H9 (cell line): ENCODE measurements around the gene ALMS1. TPM values are rescaled to one million over a fixed set of nuclear protein-coding genes. Genes with fewer than 3 reads are reported as not detected.

ENCODE experiments used
- DNase-seq: peaks from one replicate; pipeline ENCODE4 v3.0.0-alpha.2; 2017
- H2AFZ ChIP-seq: one replicate; pipeline ENCODE4 v1.6.1; 2013; ENCODE audit warnings: mild to moderate bottlenecking, low read length, control low read depth, moderate library complexity
- H2AK5ac ChIP-seq: 2 replicates; pipeline ENCODE4 v1.6.1; 2013; ENCODE audit warnings: low read length, control low read depth, mixed read lengths; ENCODE audit not compliant: insufficient read length
- H2BK120ac ChIP-seq: one replicate; pipeline ENCODE4 v1.6.1; 2013; ENCODE audit warnings: low read depth, mild to moderate bottlenecking, low read length, control low read depth, inconsistent platforms; ENCODE audit not compliant: poor library complexity, severe bottlenecking
- H2BK12ac ChIP-seq: 2 replicates; pipeline ENCODE4 v1.6.1; 2013; ENCODE audit warnings: low read length, control low read depth, mixed read lengths, low read depth; ENCODE audit not compliant: insufficient read length
- H2BK15ac ChIP-seq: 2 replicates; pipeline ENCODE4 v1.6.1; 2013; ENCODE audit warnings: low read depth, low read length, control low read depth
- H2BK20ac ChIP-seq: one replicate; pipeline ENCODE4 v1.6.1; 2013; ENCODE audit warnings: low read depth, mild to moderate bottlenecking, low read length, control low read depth, inconsistent platforms; ENCODE audit not compliant: poor library complexity, severe bottlenecking
- H2BK5ac ChIP-seq: 2 replicates; pipeline ENCODE4 v1.6.1; 2013; ENCODE audit warnings: low read length, control low read depth, mixed read lengths; ENCODE audit not compliant: insufficient read length
- H3K14ac ChIP-seq: 2 replicates; pipeline ENCODE4 v1.6.1; 2013; ENCODE audit warnings: low read length, control low read depth; ENCODE audit not compliant: insufficient read depth
- H3K18ac ChIP-seq: 2 replicates; pipeline ENCODE4 v1.6.1; 2013; ENCODE audit warnings: low read depth, mild to moderate bottlenecking, mixed read lengths, low read length, control low read depth; ENCODE audit not compliant: insufficient read length
- H3K23ac ChIP-seq: 2 replicates; pipeline ENCODE4 v1.6.1; 2013; ENCODE audit warnings: low read length, control low read depth, mixed read lengths, low read depth; ENCODE audit not compliant: insufficient read length
- H3K23me2 ChIP-seq: 2 replicates; pipeline ENCODE4 v1.6.1; 2013; ENCODE audit warnings: low read depth, mild to moderate bottlenecking, mixed read lengths, low read length, control low read depth; ENCODE audit not compliant: insufficient read length, poor library complexity, severe bottlenecking
- H3K27ac ChIP-seq: 2 replicates; pipeline ENCODE4 v1.5.1; 2013; ENCODE audit warnings: low read length, control low read depth, mixed read lengths, low read depth; ENCODE audit not compliant: insufficient read length
- H3K27me3 ChIP-seq: 2 replicates; pipeline ENCODE4 v1.6.1; 2013; ENCODE audit warnings: low read length, control low read depth, inconsistent platforms; ENCODE audit not compliant: insufficient read depth
- H3K4ac ChIP-seq: 2 replicates; pipeline ENCODE4 v1.6.1; 2013; ENCODE audit warnings: low read depth, mild to moderate bottlenecking, control low read depth, inconsistent platforms, low read length, moderate library complexity
- H3K4me1 ChIP-seq: 2 replicates; pipeline ENCODE4 v1.6.1; 2013; ENCODE audit warnings: low read length, control low read depth, inconsistent platforms; ENCODE audit not compliant: insufficient read depth
- H3K4me2 ChIP-seq: 2 replicates; pipeline ENCODE4 v1.6.1; 2013; ENCODE audit warnings: low read length, control low read depth, mixed read lengths; ENCODE audit not compliant: insufficient read length, insufficient read depth
- H3K56ac ChIP-seq: 2 replicates; pipeline ENCODE4 v1.6.1; 2013; ENCODE audit warnings: low read depth, mild to moderate bottlenecking, mixed read lengths, low read length, control low read depth; ENCODE audit not compliant: insufficient read length
- H3K79me1 ChIP-seq: 2 replicates; pipeline ENCODE4 v1.6.1; 2013; ENCODE audit warnings: low read depth, mild to moderate bottlenecking, moderate library complexity, low read length, control low read depth, inconsistent platforms; ENCODE audit not compliant: insufficient read depth, poor library complexity, severe bottlenecking
- H3K79me2 ChIP-seq: 2 replicates; pipeline ENCODE4 v1.6.1; 2013; ENCODE audit warnings: low read length, control low read depth, inconsistent platforms; ENCODE audit not compliant: insufficient read depth
- H3K9ac ChIP-seq: 2 replicates; pipeline ENCODE4 v1.6.1; 2013; ENCODE audit warnings: low read length, control low read depth, mixed read lengths; ENCODE audit not compliant: insufficient read length; ENCODE audit errors: extremely low read depth
- H3K9me3 ChIP-seq: one replicate; pipeline ENCODE4 v1.6.1; 2013; ENCODE audit warnings: low read depth, low read length, inconsistent platforms; ENCODE audit not compliant: control insufficient read depth
- H3T11ph ChIP-seq: one replicate; pipeline ENCODE4 v1.6.1; 2013; ENCODE audit warnings: mild to moderate bottlenecking, low read length, control low read depth, inconsistent platforms
- H4K20me1 ChIP-seq: one replicate; pipeline ENCODE4 v1.6.1; 2013; ENCODE audit not compliant: control insufficient read depth, insufficient read length, insufficient read depth
- H4K5ac ChIP-seq: 2 replicates; pipeline ENCODE4 v1.6.1; 2013; ENCODE audit warnings: low read depth, mild to moderate bottlenecking, mixed read lengths, low read length, control low read depth; ENCODE audit not compliant: insufficient read length
- H4K8ac ChIP-seq: replicated peaks from 2 replicates; pipeline ENCODE4 v1.6.1; 2013; ENCODE audit warnings: low read length, control low read depth, mixed read lengths, low read depth; ENCODE audit not compliant: insufficient read length
- H4K91ac ChIP-seq: 2 replicates; pipeline ENCODE4 v1.6.1; 2013; ENCODE audit warnings: low read depth, mild to moderate bottlenecking, moderate library complexity, mixed read lengths, low read length, control low read depth; ENCODE audit not compliant: insufficient read length
- H3K27ac Mint-ChIP-seq, 3 experiments: 2 replicates in 2 of 3; 3 replicates in 1 of 3; pipeline ENCODE4 v1.8.0; 2020 to 2021; ENCODE audit warnings: mixed read lengths in 3 of 3, mild to moderate bottlenecking in 1 of 3, moderate library complexity in 1 of 3
- H3K27me3 Mint-ChIP-seq: 2 replicates; pipeline ENCODE4 v1.8.0; 2021; ENCODE audit warnings: low read depth, mild to moderate bottlenecking, moderate library complexity, mixed read lengths
- H3K36me3 Mint-ChIP-seq, 3 experiments: 2 replicates in 2 of 3; 3 replicates in 1 of 3; pipeline ENCODE4 v1.8.0; 2020 to 2021; ENCODE audit warnings: low read depth in 3 of 3, mixed read lengths in 3 of 3; ENCODE audit not compliant: insufficient read depth in 1 of 3
- H3K4me1 Mint-ChIP-seq, 2 experiments: 2 replicates each; pipeline ENCODE4 v1.8.0; 2020; ENCODE audit warnings: mixed read lengths in 2 of 2
- H3K4me3 Mint-ChIP-seq, 2 experiments: 2 replicates in 1 of 2; 3 replicates in 1 of 2; pipeline ENCODE4 v1.8.0; 2020 to 2021; ENCODE audit warnings: mild to moderate bottlenecking in 2 of 2, mixed read lengths in 2 of 2, moderate library complexity in 1 of 2
- H3K9me3 Mint-ChIP-seq, 2 experiments: 2 replicates in 1 of 2; 3 replicates in 1 of 2; pipeline ENCODE4 v1.8.0; 2020; ENCODE audit warnings: mild to moderate bottlenecking in 2 of 2, mixed read lengths in 2 of 2, moderate library complexity in 1 of 2
- WGBS: extraction: QIAGEN DNeasy Blood & Tissue Kit; methylation state at CpG from one replicate; pipeline ENCODE4 v1.1.7; 2013; ENCODE audit warnings: missing lambda C conversion rate, low lambda C conversion rate, mixed read lengths; ENCODE audit not compliant: insufficient read length; ENCODE audit errors: extremely low coverage; 5-methylcytosine and 5-hydroxymethylcytosine counted together
- total RNA-seq: library from RNA; stranded (reverse); gene quantifications from 2 replicates; pipeline ENCODE4 v1.2.1, GENCODE V29; 2021
- TF ChIP-seq, protein P1 (sequence below): fragments of 200-600 bp; sonication (generic); conservative IDR thresholded peaks from 3 replicates; pipeline ENCODE4 v1.8.0; 2021; ENCODE audit warnings: antibody characterized with exemption, mild to moderate bottlenecking

The ALMS1 gene
- total RNA-seq, 1 experiment from 2014 or later: 36.2 TPM

DNA sequence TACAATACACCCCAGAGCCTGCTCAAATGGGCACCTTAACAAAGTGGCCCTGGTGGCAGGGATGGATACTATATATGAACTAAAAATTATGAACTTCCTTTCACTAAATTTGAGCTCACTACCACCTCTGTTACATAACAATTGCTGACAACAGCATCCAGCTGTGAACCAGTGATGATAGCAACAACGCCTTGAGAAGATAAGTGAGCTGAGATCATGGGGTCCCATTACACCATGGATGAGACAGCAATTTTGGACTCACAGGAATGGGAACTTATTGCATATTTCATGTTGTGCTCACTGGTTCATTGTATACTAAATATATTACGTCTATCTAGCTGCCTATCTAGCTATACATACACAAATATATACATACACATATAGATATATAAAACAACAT is 16.9 kb upstream of the ALMS1 start:
- no peaks in the 10 kb centered on the region for H4K20me1 ChIP-seq
- WGBS: no CpG with 5 or more reads among the region's 2 CpGs
- no peak overlapping the region for H3K27ac Mint-ChIP-seq
- H3K4ac ChIP-seq: no peak overlapping the region
- H3K23ac ChIP-seq: no peak overlapping the region
- no peak overlapping the region for H3K4me3 Mint-ChIP-seq
- no peaks in the 10 kb centered on the region for H3K79me1 ChIP-seq
- H3T11ph ChIP-seq: no peak overlapping the region
- H3K23me2 ChIP-seq: no peaks in the 10 kb centered on the region
- H3K18ac ChIP-seq: no peak overlapping the region
- DNase-seq: no peak
- H3K14ac ChIP-seq: no peak overlapping the region
- H4K8ac ChIP-seq: no peak overlapping the region
- no peak overlapping the region for H2BK120ac ChIP-seq
- H4K5ac ChIP-seq: no peak overlapping the region
- no peak overlapping the region for H2BK20ac ChIP-seq
- no peak overlapping the region for H3K4me2 ChIP-seq
- no peak overlapping the region for H2AK5ac ChIP-seq
- H3K27me3 ChIP-seq: no peaks in the 10 kb centered on the region; the same call in 1 of the 2 replicates
- H2AFZ ChIP-seq: no peak overlapping the region
- H3K79me2 ChIP-seq: no peaks in the 10 kb centered on the region
- no peaks in the 10 kb centered on the region for H3K4me1 ChIP-seq
- TF ChIP-seq, protein P1, sequence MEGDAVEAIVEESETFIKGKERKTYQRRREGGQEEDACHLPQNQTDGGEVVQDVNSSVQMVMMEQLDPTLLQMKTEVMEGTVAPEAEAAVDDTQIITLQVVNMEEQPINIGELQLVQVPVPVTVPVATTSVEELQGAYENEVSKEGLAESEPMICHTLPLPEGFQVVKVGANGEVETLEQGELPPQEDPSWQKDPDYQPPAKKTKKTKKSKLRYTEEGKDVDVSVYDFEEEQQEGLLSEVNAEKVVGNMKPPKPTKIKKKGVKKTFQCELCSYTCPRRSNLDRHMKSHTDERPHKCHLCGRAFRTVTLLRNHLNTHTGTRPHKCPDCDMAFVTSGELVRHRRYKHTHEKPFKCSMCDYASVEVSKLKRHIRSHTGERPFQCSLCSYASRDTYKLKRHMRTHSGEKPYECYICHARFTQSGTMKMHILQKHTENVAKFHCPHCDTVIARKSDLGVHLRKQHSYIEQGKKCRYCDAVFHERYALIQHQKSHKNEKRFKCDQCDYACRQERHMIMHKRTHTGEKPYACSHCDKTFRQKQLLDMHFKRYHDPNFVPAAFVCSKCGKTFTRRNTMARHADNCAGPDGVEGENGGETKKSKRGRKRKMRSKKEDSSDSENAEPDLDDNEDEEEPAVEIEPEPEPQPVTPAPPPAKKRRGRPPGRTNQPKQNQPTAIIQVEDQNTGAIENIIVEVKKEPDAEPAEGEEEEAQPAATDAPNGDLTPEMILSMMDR: no peak
- H3K27me3 Mint-ChIP-seq: peaks cover 28% of the 10 kb centered on the region
- no peak overlapping the region for H3K27ac ChIP-seq
- no peak overlapping the region for H3K9ac ChIP-seq
- H3K9me3 ChIP-seq: no peaks in the 10 kb centered on the region
- H2BK5ac ChIP-seq: no peak overlapping the region
- no peak overlapping the region for H2BK12ac ChIP-seq
- no peaks in the 10 kb centered on the region; a peak in 1 of 7 replicates for H3K36me3 Mint-ChIP-seq
- peaks cover 3 to 5% of the 10 kb centered on the region in 2 experiments; a peak in 3 of 4 replicates for H3K4me1 Mint-ChIP-seq
- no peak overlapping the region for H3K56ac ChIP-seq
- H4K91ac ChIP-seq: no peak overlapping the region
- H3K9me3 Mint-ChIP-seq: no peaks in the 10 kb centered on the region
- no peak overlapping the region for H2BK15ac ChIP-seq
